HuH-7 (cell line): ENCODE measurements around the gene TRABD2B.

ENCODE experiments used
- DNase-seq: peaks from one replicate; pipeline ENCODE4 v3.0.0; 2011; ENCODE audit warnings: low spot score

TRABD2B gene

GRCh38 chr1:47774986-47775834 is 222.0 kb downstream of the TRABD2B start:
- DNase-seq: no peak

GRCh38 chr1:47772960-47773682 is 224.1 kb downstream of the TRABD2B start:
- no peak for DNase-seq

GRCh38 chr1:47772281-47772680 is 224.9 kb downstream of the TRABD2B start:
- DNase-seq: no peak

GRCh38 chr1:47771751-47772150 is 225.4 kb downstream of the TRABD2B start:
- DNase-seq: no peak

GRCh38 chr1:47769983-47770382 is 227.2 kb downstream of the TRABD2B start:
- no peak for DNase-seq

- no peak for DNase-seq
Observed at GRCh38 chr1:47769295-47769694, 227.9 kb downstream of the TRABD2B start.

GRCh38 chr1:47767741-47768100 is 229.5 kb downstream of the TRABD2B start:
- DNase-seq: no peak

GRCh38 chr1:47766832-47767740 is 230.1 kb downstream of the TRABD2B start:
- DNase-seq: no peak

GRCh38 chr1:47765742-47766485 is 231.3 kb downstream of the TRABD2B start:
- no peak for DNase-seq

- no peak for DNase-seq
Observed at GRCh38 chr1:47765236-47765635, 231.9 kb downstream of the TRABD2B start.

- no peak for DNase-seq
Observed at GRCh38 chr1:47764461-47765046, 232.6 kb downstream of the TRABD2B start.

GRCh38 chr1:47763591-47764171 is 233.5 kb downstream of the TRABD2B start:
- DNase-seq: no peak

- no peak for DNase-seq
Observed at GRCh38 chr1:47761974-47762373, 235.2 kb downstream of the TRABD2B start.

GRCh38 chr1:47761201-47761930 is 235.8 kb downstream of the TRABD2B start:
- no peak for DNase-seq

GRCh38 chr1:47759936-47760629 is 237.1 kb downstream of the TRABD2B start:
- DNase-seq: peak; percentile 47

GRCh38 chr1:47759251-47759935 is 237.8 kb downstream of the TRABD2B start:
- no peak for DNase-seq

GRCh38 chr1:47758341-47759250 is 238.6 kb downstream of the TRABD2B start:
- no peak for DNase-seq
